H9 (cell line): ENCODE data around the gene GPN2. TPM values are rescaled to one million over a fixed set of nuclear protein-coding genes. Genes with fewer than 3 reads are reported as not detected.

Experiments
- DNase-seq: peaks from one replicate; pipeline ENCODE4 v3.0.0-alpha.2; 2017
- H2AFZ ChIP-seq: one replicate; pipeline ENCODE4 v1.6.1; 2013; ENCODE audit warnings: mild to moderate bottlenecking, low read length, control low read depth, moderate library complexity
- H2AK5ac ChIP-seq: 2 replicates; pipeline ENCODE4 v1.6.1; 2013; ENCODE audit warnings: low read length, control low read depth, mixed read lengths; ENCODE audit not compliant: insufficient read length
- H2BK120ac ChIP-seq: one replicate; pipeline ENCODE4 v1.6.1; 2013; ENCODE audit warnings: low read depth, mild to moderate bottlenecking, low read length, control low read depth, inconsistent platforms; ENCODE audit not compliant: poor library complexity, severe bottlenecking
- H2BK12ac ChIP-seq: 2 replicates; pipeline ENCODE4 v1.6.1; 2013; ENCODE audit warnings: low read length, control low read depth, mixed read lengths, low read depth; ENCODE audit not compliant: insufficient read length
- H2BK15ac ChIP-seq: 2 replicates; pipeline ENCODE4 v1.6.1; 2013; ENCODE audit warnings: low read depth, low read length, control low read depth
- H2BK20ac ChIP-seq: one replicate; pipeline ENCODE4 v1.6.1; 2013; ENCODE audit warnings: low read depth, mild to moderate bottlenecking, low read length, control low read depth, inconsistent platforms; ENCODE audit not compliant: poor library complexity, severe bottlenecking
- H2BK5ac ChIP-seq: 2 replicates; pipeline ENCODE4 v1.6.1; 2013; ENCODE audit warnings: low read length, control low read depth, mixed read lengths; ENCODE audit not compliant: insufficient read length
- H3K14ac ChIP-seq: 2 replicates; pipeline ENCODE4 v1.6.1; 2013; ENCODE audit warnings: low read length, control low read depth; ENCODE audit not compliant: insufficient read depth
- H3K18ac ChIP-seq: 2 replicates; pipeline ENCODE4 v1.6.1; 2013; ENCODE audit warnings: low read depth, mild to moderate bottlenecking, mixed read lengths, low read length, control low read depth; ENCODE audit not compliant: insufficient read length
- H3K23ac ChIP-seq: 2 replicates; pipeline ENCODE4 v1.6.1; 2013; ENCODE audit warnings: low read length, control low read depth, mixed read lengths, low read depth; ENCODE audit not compliant: insufficient read length
- H3K23me2 ChIP-seq: 2 replicates; pipeline ENCODE4 v1.6.1; 2013; ENCODE audit warnings: low read depth, mild to moderate bottlenecking, mixed read lengths, low read length, control low read depth; ENCODE audit not compliant: insufficient read length, poor library complexity, severe bottlenecking
- H3K27ac ChIP-seq: 2 replicates; pipeline ENCODE4 v1.5.1; 2013; ENCODE audit warnings: low read length, control low read depth, mixed read lengths, low read depth; ENCODE audit not compliant: insufficient read length
- H3K27me3 ChIP-seq: 2 replicates; pipeline ENCODE4 v1.6.1; 2013; ENCODE audit warnings: low read length, control low read depth, inconsistent platforms; ENCODE audit not compliant: insufficient read depth
- H3K4ac ChIP-seq: 2 replicates; pipeline ENCODE4 v1.6.1; 2013; ENCODE audit warnings: low read depth, mild to moderate bottlenecking, control low read depth, inconsistent platforms, low read length, moderate library complexity
- H3K4me1 ChIP-seq: 2 replicates; pipeline ENCODE4 v1.6.1; 2013; ENCODE audit warnings: low read length, control low read depth, inconsistent platforms; ENCODE audit not compliant: insufficient read depth
- H3K4me2 ChIP-seq: 2 replicates; pipeline ENCODE4 v1.6.1; 2013; ENCODE audit warnings: low read length, control low read depth, mixed read lengths; ENCODE audit not compliant: insufficient read length, insufficient read depth
- H3K56ac ChIP-seq: 2 replicates; pipeline ENCODE4 v1.6.1; 2013; ENCODE audit warnings: low read depth, mild to moderate bottlenecking, mixed read lengths, low read length, control low read depth; ENCODE audit not compliant: insufficient read length
- H3K79me1 ChIP-seq: 2 replicates; pipeline ENCODE4 v1.6.1; 2013; ENCODE audit warnings: low read depth, mild to moderate bottlenecking, moderate library complexity, low read length, control low read depth, inconsistent platforms; ENCODE audit not compliant: insufficient read depth, poor library complexity, severe bottlenecking
- H3K79me2 ChIP-seq: 2 replicates; pipeline ENCODE4 v1.6.1; 2013; ENCODE audit warnings: low read length, control low read depth, inconsistent platforms; ENCODE audit not compliant: insufficient read depth
- H3K9ac ChIP-seq: 2 replicates; pipeline ENCODE4 v1.6.1; 2013; ENCODE audit warnings: low read length, control low read depth, mixed read lengths; ENCODE audit not compliant: insufficient read length; ENCODE audit errors: extremely low read depth
- H3K9me3 ChIP-seq: one replicate; pipeline ENCODE4 v1.6.1; 2013; ENCODE audit warnings: low read depth, low read length, inconsistent platforms; ENCODE audit not compliant: control insufficient read depth
- H3T11ph ChIP-seq: one replicate; pipeline ENCODE4 v1.6.1; 2013; ENCODE audit warnings: mild to moderate bottlenecking, low read length, control low read depth, inconsistent platforms
- H4K20me1 ChIP-seq: one replicate; pipeline ENCODE4 v1.6.1; 2013; ENCODE audit not compliant: control insufficient read depth, insufficient read length, insufficient read depth
- H4K5ac ChIP-seq: 2 replicates; pipeline ENCODE4 v1.6.1; 2013; ENCODE audit warnings: low read depth, mild to moderate bottlenecking, mixed read lengths, low read length, control low read depth; ENCODE audit not compliant: insufficient read length
- H4K8ac ChIP-seq: replicated peaks from 2 replicates; pipeline ENCODE4 v1.6.1; 2013; ENCODE audit warnings: low read length, control low read depth, mixed read lengths, low read depth; ENCODE audit not compliant: insufficient read length
- H4K91ac ChIP-seq: 2 replicates; pipeline ENCODE4 v1.6.1; 2013; ENCODE audit warnings: low read depth, mild to moderate bottlenecking, moderate library complexity, mixed read lengths, low read length, control low read depth; ENCODE audit not compliant: insufficient read length
- H3K27ac Mint-ChIP-seq, 3 experiments: 2 replicates in 2 of 3; 3 replicates in 1 of 3; pipeline ENCODE4 v1.8.0; 2020 to 2021; ENCODE audit warnings: mixed read lengths in 3 of 3, mild to moderate bottlenecking in 1 of 3, moderate library complexity in 1 of 3
- H3K27me3 Mint-ChIP-seq: 2 replicates; pipeline ENCODE4 v1.8.0; 2021; ENCODE audit warnings: low read depth, mild to moderate bottlenecking, moderate library complexity, mixed read lengths
- H3K36me3 Mint-ChIP-seq, 3 experiments: 2 replicates in 2 of 3; 3 replicates in 1 of 3; pipeline ENCODE4 v1.8.0; 2020 to 2021; ENCODE audit warnings: low read depth in 3 of 3, mixed read lengths in 3 of 3; ENCODE audit not compliant: insufficient read depth in 1 of 3
- H3K4me1 Mint-ChIP-seq, 2 experiments: 2 replicates each; pipeline ENCODE4 v1.8.0; 2020; ENCODE audit warnings: mixed read lengths in 2 of 2
- H3K4me3 Mint-ChIP-seq, 2 experiments: 2 replicates in 1 of 2; 3 replicates in 1 of 2; pipeline ENCODE4 v1.8.0; 2020 to 2021; ENCODE audit warnings: mild to moderate bottlenecking in 2 of 2, mixed read lengths in 2 of 2, moderate library complexity in 1 of 2
- H3K9me3 Mint-ChIP-seq, 2 experiments: 2 replicates in 1 of 2; 3 replicates in 1 of 2; pipeline ENCODE4 v1.8.0; 2020; ENCODE audit warnings: mild to moderate bottlenecking in 2 of 2, mixed read lengths in 2 of 2, moderate library complexity in 1 of 2
- CTCF ChIP-seq: fragments of 200-600 bp; sonication (generic); conservative IDR thresholded peaks from 3 replicates; pipeline ENCODE4 v1.8.0; 2021; ENCODE audit warnings: antibody characterized with exemption, mild to moderate bottlenecking
- WGBS: extraction: QIAGEN DNeasy Blood & Tissue Kit; methylation state at CpG from one replicate; pipeline ENCODE4 v1.1.7; 2013; ENCODE audit warnings: missing lambda C conversion rate, low lambda C conversion rate, mixed read lengths; ENCODE audit not compliant: insufficient read length; ENCODE audit errors: extremely low coverage; 5-methylcytosine and 5-hydroxymethylcytosine counted together
- total RNA-seq: library from RNA; stranded (reverse); gene quantifications from 2 replicates; pipeline ENCODE4 v1.2.1, GENCODE V29; 2021

The GPN2 gene
- total RNA-seq, 1 experiment from 2014 or later = 47.8 TPM

DNA sequence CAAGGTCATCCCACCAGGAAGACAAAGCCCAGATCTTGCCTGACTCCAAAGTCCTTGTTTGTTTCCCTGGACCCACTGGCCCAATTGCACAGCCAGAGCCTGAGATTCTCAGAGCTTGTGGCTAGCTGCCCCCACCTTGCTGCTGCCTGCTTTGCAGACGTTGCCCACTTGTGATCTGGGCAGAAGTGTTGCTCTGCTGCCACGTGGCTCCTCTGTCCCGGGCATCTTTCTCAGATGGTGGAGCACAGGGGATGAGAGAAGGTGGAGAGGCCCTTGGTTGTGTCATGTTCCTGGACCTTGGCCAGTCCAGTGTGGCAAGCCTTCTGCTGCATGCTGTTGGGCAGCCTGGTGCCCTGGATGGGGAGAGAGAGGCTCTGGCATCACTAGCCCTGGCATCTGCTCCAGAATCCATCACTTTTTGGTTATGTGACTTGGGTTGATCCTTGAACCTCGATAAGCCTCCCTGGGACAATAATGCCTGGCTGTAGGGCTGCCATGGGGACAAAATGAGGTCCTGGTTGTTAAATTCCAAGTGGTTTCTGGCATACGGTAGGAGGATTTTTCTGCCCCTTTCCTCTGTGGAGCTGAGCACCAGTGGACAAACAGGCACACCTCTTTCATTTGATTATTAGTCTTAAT, 25.2 kb upstream of the GPN2 start:
- Histone ChIP-seq H3K27me3 (no peaks in the 10 kb centered on the region), H2BK20ac (no peak overlapping the region), H3T11ph (no peak overlapping the region), H4K8ac (no peak overlapping the region), H3K56ac (no peak overlapping the region), H2AK5ac (no peak overlapping the region), H2AFZ (no peak overlapping the region), H3K27ac (no peak overlapping the region), H2BK5ac (no peak overlapping the region), H4K20me1 (no peaks in the 10 kb centered on the region), H3K4ac (no peak overlapping the region), H3K18ac (no peak overlapping the region), H3K79me1 (no peaks in the 10 kb centered on the region), H3K9ac (no peak overlapping the region), H4K5ac (no peak overlapping the region), H3K79me2 (no peaks in the 10 kb centered on the region), H3K23ac (no peak overlapping the region), H4K91ac (no peak overlapping the region), H2BK15ac (no peak overlapping the region), H2BK12ac (no peak overlapping the region), H3K4me1 (no peaks in the 10 kb centered on the region), H2BK120ac (no peak overlapping the region), H3K23me2 (peaks cover 3% of the 10 kb centered on the region), H3K14ac (no peak overlapping the region), H3K4me2 (no peak overlapping the region), H3K9me3 (no peaks in the 10 kb centered on the region)
- no CpG with 5 or more reads among the region's 5 CpGs for WGBS
- Mint-ChIP-seq H3K9me3 (no peaks in the 10 kb centered on the region), H3K4me3 (no peak overlapping the region), H3K27ac (no peak overlapping the region), H3K36me3 (no peaks in the 10 kb centered on the region), H3K4me1 (no peaks in the 10 kb centered on the region), H3K27me3 (peaks cover 10% of the 10 kb centered on the region)
- no peak for DNase-seq
- TF ChIP-seq CTCF = no peak
